Activated CD4-positive, alpha-beta T cell treated with anti-CD3 and anti-CD28 coated beads, Interleukin-2, Interleukin-6, amounts not matched to agents 100 ng/mL and 50 ng/mL, durations not matched to agents 16 hours and 8 hours (primary cell): ENCODE data around the gene TNFSF15.
A peak's percentile ranks its signal among the peaks of the same experiment; 100 is the strongest.

Experiments used
- DNase-seq: peaks from one replicate; pipeline ENCODE4 v3.0.0-alpha.2; 2020

TNFSF15 gene

DNA sequence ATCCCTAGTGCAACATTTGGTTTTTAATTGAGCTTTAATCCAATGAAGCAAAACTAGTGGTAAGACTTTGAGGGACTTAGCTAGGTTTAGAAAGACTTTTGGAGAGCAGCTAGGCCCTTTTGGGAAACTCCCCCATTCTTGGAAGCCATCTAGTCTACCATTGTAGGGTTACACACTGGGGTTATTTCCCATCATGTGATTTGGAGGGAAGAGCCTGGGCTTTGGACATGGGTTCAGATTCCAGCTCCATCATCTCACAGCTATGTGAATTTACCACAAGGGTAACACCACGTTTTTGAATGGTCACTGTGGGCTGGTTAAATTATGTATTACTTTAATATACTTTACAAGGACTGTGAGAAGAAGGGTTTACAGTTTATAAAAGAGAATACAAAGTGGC is 18.3 kb upstream of the TNFSF15 start:
- no peak for DNase-seq

DNA sequence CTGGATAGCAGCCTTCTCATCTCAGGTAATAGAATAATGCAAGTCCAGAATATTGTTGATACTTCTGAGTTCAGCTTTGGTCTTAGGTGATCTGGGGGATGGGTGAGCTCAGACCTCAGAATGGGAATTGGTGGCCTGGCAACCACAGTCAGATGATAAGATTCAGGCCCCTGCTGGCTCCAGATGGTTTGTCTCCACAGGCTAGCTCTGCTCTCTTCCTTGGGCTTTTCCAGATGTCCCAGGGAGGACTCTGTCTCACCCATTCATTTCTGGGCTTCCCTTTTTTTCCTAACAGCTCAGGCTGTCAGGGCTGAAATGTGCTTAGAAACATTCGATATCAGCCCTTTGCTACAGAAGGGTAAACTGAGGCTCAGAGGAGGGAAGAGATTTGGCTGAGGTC is 17.6 kb upstream of the TNFSF15 start:
- DNase-seq, result no peak

DNA sequence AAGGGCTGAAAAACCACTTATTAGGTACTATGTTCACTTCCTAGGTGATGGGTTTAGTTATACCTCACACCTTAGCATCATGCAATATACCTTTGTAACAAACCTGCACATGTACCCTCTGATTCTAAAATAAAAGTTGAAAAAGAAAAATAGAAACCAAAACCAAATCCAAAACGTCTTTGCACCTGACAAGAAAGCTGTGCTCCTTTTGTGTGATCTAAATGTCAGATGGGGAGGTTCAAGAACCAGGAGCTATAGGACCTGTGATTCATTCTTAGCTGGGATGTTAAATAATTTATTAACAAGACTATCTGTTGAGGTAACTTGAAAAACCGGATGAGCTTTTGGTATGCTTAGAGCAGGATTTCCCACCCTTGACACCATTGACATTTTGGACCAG is 16.9 kb upstream of the TNFSF15 start:
- no peak for DNase-seq

DNA sequence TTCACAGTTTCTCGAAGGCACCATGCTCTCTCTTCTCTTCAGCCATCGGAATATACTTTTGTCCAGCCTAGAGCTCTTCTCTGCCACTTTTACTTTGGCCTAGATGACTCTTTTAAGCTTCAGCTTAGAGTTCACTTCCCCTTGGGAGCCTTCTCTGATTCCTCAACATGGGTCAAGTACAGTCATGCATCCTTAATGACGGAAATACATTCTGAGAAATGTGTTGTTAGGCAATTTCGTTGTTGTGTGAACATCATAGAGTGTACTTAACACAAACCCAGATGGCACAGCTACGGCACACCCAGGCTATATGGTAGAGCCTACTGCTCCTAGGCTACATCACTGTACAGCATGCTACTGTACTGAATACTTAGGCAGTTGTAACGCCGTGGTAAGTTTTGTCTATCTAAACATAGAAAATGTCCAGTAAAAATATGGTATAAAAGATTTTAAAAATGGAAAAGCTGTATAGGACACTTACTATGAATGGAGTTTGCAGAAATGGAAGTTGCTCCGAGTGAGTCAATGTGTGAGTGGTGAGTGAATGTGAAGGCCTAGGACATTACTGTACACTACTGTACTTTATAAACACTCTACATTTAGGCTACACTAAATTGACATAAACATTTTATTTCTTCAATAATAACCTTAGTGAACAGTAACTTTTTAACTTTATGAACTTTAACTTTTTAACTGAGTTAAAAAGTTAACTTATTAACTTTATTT is 15.1 kb upstream of the TNFSF15 start:
- DNase-seq, result no peak

DNA sequence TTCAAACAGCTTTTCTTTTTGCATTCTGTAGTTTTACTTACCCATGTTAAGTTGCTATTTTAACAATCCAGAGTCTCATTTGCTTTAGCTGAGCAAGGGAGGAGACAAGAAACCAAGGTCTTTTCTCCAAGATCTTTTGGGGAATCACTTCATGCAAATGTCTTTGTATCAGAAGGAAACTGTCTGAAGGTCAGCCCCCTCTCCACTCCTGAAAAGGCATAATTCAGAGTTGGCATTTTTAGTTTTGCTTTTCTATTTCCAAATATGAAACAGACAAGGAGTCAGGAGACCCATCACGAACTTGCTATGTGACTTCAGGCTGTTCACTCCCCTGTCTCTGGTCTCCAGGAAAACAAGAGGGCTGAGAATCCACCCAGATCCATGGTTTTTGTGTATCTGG is 12.3 kb upstream of the TNFSF15 start:
- no peak for DNase-seq

DNA sequence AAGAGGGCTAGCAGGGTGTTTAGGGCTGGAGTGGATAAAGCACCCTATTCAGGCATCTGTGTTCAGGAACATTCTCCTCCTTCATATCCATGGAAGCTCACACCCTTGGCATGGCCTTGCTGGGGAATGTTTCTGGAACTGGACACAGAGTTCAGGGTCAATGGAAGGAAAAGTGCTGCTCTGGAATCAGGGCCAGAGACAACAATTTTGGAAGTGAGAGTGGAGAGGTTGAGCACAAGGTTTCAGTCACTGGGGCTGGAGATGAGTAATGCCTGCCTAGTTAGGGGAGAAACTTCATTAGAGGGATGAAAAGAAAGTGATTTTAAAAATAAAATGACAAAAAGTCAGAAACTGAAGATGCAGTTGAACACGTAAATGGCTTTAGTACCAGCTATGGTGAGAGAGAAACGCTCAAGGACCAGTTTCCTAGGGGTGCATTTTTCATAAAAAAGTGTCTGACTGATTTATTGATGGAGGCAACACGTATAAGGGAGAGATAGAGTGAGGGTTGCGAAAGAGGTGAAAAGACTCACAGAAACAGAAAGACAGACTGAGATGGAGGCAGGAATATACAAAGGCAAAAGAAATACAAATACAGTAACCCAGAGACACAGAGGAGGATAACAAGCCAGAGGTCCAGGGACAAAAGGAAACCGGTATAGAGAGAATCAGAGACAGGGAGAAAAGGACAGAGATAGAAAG is 8.0 kb upstream of the TNFSF15 start:
- DNase-seq, result peak; percentile 7

DNA sequence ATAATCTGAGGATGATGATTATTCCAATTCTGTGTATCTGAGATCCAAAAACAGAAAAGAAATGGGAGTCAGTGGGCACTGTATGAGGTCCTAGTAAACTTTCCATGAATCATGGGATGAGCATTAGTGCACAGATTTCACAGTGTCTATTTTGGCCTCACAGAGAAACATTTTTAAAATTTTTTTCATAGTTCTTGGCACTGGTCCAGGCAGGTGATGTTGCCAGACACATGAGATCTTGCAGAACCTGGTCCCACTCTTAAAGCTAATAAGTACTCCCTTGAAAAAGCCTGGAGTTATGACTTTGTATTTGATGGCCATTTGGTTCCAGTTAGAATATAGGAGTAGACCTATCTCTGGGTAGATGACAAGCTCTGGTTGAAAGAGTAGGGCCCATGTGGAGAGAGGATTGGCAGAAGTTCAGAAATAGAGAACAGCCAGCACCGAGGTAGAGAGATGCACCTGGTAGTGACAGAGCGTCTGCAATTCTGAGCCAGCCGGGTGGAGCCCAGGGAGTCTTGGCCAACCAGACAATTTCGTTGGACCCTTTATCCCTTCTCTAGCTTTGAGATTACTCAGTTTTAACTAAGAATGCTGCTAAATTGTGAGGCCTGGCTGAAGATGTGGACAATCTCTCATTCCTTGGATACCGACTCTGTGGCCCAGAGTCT is 6.3 kb upstream of the TNFSF15 start:
- no peak for DNase-seq

DNA sequence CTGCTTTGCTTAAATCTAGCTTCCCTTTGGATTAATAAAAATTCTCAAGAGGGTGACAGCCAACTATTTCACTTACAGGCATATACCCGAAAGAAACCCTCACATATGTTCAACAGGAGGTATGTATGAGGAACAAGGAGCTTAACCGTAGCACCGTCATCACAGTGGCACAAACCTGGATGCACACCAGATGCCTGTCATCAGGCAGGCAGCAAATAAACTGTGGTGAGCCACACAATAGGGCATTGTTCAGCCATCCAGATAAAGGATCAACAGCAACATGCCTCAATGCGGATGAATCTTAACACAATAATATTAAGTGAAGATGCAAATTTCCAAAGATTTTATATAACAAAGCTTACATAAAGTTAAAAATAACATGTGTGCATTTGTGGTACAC is 5.5 kb upstream of the TNFSF15 start:
- DNase-seq, result no peak

DNA sequence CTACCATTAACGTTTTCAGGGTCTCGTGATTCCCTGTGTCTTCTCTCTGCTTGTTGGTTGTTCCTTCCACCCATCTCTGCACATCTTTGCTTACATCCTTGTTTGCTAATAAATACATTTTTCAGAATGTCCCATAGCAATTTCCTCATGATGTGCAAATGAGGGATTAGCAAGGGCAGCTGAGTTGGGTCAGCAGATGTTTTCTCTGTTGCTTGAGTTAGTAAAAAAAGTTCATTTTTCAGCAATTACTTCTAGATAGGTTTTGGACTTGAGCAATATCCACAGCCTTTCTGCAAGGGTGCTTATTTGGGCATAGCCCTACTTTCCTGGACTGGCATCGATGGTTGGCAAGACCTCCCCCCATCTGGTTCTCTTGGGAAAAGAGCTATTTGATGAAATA is 4.8 kb upstream of the TNFSF15 start:
- no peak for DNase-seq

DNA sequence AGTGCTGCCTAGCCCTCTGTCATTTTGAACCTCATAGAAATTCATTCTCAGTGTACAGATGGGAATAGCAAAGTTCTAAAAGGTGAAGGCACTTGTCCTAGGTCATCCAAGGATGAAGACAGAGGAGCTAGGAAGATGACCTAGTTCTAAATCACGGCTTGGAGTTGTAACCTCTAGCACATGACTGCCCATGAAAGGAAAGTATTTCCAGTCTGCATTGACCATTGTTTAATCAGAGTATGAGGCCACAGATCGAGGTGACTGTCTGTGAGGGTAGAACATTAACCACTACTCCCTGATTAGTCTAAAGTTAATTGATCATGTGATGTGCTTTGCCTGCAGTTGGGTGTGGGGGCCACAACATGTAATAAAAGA is 674 bp upstream of the TNFSF15 start:
- no peak for DNase-seq

DNA sequence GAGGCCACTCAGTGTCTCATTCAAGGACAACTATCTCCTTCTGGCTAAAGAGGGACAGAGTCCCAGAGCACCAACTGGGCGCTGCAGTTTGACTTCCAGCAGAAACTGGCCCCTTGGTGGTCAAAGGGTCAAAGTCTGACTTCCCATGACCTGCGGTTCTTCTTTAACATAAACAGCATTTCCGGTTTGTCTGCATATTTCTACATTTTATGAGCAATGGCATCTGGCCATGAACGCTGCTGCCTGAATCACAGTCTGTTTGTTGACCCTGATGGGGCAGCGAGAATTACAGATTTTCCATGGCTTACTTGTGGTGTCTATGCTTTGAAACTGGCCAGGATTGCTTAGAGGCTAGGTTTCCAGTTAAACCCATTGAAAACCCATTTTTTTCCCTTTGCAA is 1.3 kb downstream of the TNFSF15 start:
- no peak for DNase-seq

DNA sequence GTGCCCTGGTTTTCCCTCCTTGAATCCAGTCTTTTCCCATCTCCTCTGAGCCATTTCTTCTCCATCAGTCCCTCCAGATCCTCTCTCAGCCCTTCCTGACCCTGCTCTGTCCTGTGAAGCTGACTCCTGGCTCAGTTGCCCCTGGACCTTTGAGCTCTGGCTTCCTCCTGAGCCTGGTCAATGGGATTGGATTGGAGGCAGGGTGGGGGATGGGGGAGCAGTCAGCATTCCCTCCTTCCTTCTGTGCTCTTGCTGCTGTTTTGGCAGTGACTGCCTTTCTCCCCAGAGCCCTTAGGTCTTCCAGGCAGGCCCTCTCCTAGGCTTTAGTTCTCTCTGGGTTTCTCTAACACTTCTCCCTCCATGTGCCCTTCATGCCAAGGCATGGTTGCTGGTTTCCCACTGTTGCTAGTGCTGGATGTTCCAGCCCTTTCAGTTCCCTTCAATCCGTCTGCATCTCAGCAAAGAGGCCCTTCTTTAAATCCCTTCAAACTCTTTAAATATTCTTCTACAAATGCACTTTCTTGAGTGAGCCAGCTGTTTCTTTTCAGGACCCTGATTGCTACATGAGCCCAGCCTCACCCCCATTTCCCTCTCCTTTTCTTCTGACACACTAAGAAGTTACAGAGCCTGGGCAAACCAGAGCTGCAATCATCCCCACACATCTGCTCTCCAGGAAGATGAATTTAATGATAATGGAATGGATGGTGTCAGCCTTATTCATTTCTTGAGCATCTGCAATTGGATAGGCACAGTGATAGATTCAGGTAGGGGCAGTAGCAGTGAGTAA is 2.2 kb downstream of the TNFSF15 start:
- DNase-seq, result no peak

DNA sequence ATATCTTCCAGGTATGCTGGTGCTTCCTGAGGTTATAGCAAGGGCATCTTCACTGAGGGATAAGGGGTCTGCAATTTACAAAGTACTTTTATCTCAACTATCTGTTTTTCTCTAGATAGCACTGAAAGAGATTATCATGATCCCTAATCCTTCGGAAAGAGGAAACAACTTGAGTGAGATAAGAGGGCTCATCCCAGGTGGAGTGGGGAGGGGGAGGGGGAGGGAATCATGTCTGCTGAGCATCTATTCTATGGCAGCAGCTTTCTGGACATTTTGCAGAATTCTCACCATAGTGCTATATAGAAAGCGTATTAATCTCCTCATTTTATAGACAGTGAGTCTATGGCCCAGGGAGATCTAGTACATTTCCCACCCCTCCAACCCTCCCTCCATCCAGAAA is 5.9 kb downstream of the TNFSF15 start:
- no peak for DNase-seq

DNA sequence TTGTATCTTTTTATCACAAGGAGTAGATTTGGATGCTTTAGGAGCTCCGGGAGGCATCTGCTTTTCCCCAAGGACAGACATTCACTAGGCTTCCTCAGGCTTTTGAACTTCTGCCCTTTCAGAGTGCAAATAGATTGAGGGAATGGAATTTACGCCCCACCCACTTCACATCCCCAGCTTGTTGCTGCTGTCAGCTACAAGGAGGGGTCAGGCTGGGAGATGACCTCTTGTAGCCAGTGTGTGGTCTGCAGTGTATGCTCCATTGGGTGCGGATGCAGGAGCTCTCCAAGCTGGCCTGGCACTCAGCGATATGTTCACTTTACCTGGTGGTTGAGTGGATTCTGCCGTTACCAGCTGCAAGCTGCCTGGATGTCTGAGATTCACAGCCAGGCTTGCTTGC is 6.4 kb downstream of the TNFSF15 start:
- no peak for DNase-seq

DNA sequence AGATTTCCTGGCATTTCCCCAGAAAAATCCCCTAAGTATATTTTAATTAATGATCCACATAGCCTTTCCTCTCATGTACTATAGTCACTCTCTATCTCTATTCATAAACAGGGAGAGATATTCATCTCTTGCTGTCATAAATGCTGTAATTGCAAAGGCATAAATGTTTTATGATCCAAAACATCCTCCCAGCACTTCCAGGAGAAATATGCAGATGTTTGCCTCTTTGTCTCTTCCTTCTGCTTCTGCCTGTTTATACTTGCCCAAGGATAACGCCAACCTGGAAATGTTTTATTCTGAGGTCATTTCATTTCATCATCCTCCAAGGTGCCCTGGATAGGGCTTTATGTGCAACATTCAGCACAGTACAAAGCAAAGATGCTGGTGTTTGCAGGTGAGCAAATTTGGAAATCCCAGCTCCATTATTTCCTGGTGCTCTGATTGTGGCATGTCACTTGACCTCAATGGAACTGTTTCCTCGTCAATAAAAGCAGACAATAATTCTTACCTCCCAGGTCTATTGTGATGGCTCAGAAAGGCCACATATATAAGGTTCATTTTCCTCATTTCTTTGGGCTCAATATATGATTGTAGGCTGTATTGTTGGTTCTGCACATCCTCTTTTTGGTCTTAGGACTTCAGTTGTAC is 6.9 kb downstream of the TNFSF15 start:
- DNase-seq, result no peak

DNA sequence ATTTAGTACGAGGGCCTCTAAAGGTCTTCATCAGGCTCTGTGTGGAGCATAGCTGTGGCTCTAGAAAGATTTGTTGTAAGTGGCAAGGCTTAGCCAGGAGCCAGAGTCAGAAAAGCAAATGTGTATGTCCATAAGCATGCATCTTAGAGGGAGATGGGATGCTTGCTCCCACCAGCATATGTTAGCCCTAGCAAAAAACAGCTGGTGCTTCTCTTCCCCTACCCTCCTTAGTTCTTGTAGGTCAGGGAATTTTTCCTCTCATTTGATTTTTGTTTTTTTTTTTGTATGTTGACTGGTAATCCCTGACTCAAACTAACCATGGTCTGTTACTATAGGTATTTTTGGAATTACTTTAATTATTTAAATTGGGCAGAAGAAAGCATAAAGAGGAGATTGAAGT is 7.7 kb downstream of the TNFSF15 start:
- DNase-seq, result no peak

DNA sequence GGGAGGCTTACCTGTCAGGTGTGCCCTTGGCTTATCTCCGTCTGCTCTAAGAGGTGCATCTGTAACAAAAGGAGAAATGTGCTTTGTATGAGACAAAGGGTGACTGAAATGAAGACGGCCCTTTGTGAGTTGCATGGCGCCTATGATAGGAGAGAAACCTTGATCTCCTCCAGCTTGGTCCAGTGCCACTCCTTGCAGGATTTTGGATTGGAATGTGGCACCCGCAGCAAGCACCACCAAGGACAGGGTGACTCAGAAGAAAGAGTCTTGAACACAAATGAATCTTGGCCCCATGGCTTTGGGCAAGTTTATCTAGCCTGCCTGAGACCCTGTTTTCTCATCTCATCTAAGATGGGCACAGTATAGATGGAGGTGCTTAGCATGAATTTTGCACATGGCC is 13.4 kb downstream of the TNFSF15 start:
- no peak for DNase-seq

DNA sequence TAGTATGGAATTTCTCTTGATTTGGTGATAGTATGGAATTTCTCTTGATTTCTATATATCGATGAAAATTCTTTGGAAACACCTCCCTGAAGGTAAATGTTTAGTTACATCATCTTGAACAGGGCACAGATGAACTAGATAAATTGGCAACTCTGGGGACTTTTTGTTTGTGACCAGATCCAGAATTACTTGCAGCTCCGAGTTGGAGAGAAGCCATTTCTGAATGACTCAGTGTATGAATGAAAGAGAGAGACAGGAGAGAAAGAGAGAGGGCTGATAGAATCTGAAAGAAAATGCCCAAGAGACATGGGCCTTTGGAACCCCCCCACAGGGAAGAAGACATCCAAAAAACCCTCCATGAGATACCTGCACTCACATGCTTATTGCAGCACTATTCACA is 14.1 kb downstream of the TNFSF15 start:
- no peak for DNase-seq

DNA sequence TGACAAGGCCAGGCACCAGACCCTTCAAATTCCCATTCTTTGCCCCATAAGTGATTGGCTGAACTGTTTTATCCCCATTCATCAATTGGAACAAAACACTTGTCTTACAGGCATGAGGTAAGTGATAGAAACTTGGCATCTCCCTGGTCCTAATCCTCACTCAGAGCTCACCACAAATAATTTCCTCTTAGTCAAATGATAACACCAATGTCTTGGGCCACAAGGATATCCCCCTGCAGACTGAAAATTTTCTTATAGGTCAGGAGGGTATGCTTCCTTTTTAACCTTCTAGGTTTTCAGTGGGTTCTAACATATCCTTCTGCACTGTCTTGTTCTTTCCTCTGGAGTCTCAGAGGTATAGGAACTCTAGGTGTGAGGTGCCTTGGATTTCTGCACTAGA is 14.5 kb downstream of the TNFSF15 start:
- no peak for DNase-seq

DNA sequence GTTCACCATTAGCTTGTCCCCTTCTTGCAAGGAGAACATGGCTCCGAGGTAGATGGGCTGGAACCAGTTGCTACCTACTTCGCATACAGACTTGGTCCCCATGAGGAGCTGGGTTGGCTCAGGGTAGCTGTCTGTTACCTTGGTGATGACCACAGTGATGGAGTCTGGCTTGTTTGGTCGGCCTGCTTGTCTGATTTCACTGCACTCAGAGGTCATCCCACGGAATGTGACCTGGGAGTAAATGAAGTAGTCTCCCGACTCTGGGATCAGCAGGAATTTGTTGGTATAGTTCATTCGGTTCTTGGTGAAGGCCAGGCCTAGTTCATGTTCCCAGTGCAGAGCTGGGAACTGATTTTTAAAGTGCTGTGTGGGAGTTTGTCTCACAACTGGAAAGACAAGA is 15.3 kb downstream of the TNFSF15 start:
- DNase-seq, result no peak

DNA sequence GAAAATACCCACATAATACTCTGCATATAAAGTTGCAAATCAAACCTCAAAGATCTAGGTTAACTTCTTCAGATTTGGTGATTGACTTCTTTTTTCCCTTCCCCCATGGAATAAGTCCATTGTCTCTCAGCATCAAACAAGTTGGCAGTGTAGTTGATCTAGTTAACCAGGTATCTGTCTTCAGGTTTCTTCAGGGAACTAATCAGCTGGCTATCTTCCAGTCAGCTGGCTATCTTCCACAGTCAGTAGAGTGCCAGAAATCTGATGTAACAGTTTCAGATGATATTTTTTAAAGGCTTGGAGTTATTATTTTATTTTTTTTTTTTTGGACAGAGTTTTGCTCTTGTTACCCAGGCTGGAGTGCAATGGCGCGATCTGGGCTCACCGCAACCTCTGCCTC is 16.8 kb downstream of the TNFSF15 start:
- no peak for DNase-seq

DNA sequence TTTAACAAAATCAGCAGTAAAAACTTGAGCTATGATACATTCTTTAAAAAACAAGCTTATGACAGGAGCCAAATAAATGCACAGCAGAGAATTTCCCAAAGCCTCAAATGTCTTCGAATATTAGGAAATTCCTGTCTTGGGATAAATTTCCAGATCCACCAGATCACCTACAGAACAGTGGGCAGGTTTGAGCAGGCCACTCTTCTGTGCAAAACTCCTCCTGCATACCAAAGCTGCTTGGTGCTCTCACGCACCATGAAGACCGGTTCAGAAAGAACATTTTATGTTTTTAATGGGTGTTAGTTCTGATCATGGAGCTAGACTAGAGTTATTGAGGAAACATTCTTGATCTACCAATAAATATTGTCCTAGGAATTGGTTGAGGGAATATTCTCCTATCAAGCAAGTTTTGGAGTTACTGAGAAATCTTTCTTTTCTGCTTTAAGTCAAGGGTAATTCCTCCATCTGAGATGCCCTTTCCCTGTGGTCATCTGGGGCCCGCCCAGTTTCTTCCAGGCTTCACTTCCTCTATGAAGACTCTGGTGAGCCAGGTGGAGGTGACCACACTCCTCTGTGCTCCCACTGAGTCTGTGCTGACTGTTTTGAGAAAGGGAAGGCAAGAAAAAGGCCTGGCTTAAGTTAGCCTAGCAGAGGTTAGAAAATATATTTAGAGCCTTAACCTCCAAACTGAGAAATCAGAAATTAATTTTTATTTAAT is 17.9 kb downstream of the TNFSF15 start:
- no peak for DNase-seq
